M059J (cell line): ENCODE measurements around the gene FXN. TPM values are rescaled to one million over a fixed set of nuclear protein-coding genes. Genes with fewer than 3 reads are reported as not detected.
"Not testable (repeated sequence)": the region's sequence is repeated elsewhere in the genome, so short reads cannot be mapped to it uniquely, and the experiment has no call there.

Experiments
- DNase-seq: peaks from one replicate; pipeline ENCODE4 v3.0.0-alpha.2; 2012; ENCODE audit warnings: low read depth
- total RNA-seq: library from RNA; depleted of rRNA; stranded (reverse); fragments of >200 nt; shearing (Covaris generic); gene quantifications from 2 replicates; pipeline ENCODE4 v1.2.3, GENCODE V29; 2014

Gene FXN
- total RNA-seq, 1 experiment from 2014 or later = 7.4 TPM

GRCh38 chr9:69066955-69067354 is 31.4 kb downstream of the FXN start:
- DNase-seq = no peak

GRCh38 chr9:69070201-69070600 is 34.6 kb downstream of the FXN start:
- no peak for DNase-seq

GRCh38 chr9:69071059-69071458 is 35.5 kb downstream of the FXN start:
- DNase-seq = no peak

- no peak for DNase-seq
Measured at GRCh38 chr9:69073103-69073502, 37.6 kb downstream of the FXN start.

- DNase-seq = no peak
Measured at GRCh38 chr9:69074801-69075200, 39.2 kb downstream of the FXN start.

GRCh38 chr9:69076550-69076949 is 41.0 kb downstream of the FXN start:
- no peak for DNase-seq

GRCh38 chr9:69078069-69078468 is 42.5 kb downstream of the FXN start:
- DNase-seq = no peak

- DNase-seq = peak; percentile 5
Measured at GRCh38 chr9:69078581-69078980, 43.0 kb downstream of the FXN start.

GRCh38 chr9:69079186-69079585 is 43.6 kb downstream of the FXN start:
- DNase-seq = no peak

- no peak for DNase-seq
Measured at GRCh38 chr9:69081261-69081660, 45.7 kb downstream of the FXN start.

GRCh38 chr9:69083321-69083720 is 47.8 kb downstream of the FXN start:
- DNase-seq = no peak

- peak; percentile 4 for DNase-seq
Measured at GRCh38 chr9:69085569-69086283, 50.2 kb downstream of the FXN start.

GRCh38 chr9:69086312-69086711 is 50.8 kb downstream of the FXN start:
- no peak for DNase-seq

- no peak for DNase-seq
Measured at GRCh38 chr9:69086769-69087168, 51.2 kb downstream of the FXN start.

GRCh38 chr9:69089082-69089481 is 53.5 kb downstream of the FXN start:
- DNase-seq = no peak

GRCh38 chr9:69089491-69089890 is 53.9 kb downstream of the FXN start:
- no peak for DNase-seq

GRCh38 chr9:69090140-69090750 is 54.7 kb downstream of the FXN start:
- no peak for DNase-seq

GRCh38 chr9:69090946-69091345 is 55.4 kb downstream of the FXN start:
- DNase-seq = peak; percentile 6

- DNase-seq = no peak
Measured at GRCh38 chr9:69093471-69094103, 58.0 kb downstream of the FXN start.

- DNase-seq = not testable (repeated sequence)
Measured at GRCh38 chr9:69094361-69095135, 59.0 kb downstream of the FXN start.

GRCh38 chr9:69097064-69097463 is 61.5 kb downstream of the FXN start:
- DNase-seq = peak; percentile 75

- no peak for DNase-seq
Measured at GRCh38 chr9:69097923-69098593, 62.5 kb downstream of the FXN start.
